Stimulated activated CD4-positive, alpha-beta T cell treated with anti-CD3 and anti-CD28 coated beads, Interleukin-12 subunit alpha, Interleukin-12 subunit beta, amount 100 ng/mL, for 4 hours (primary cell): ENCODE measurements around the gene TTBK1.

ENCODE experiments used
- DNase-seq: peaks from one replicate; pipeline ENCODE4 v3.0.0-alpha.2; 2020

Gene TTBK1

DNA sequence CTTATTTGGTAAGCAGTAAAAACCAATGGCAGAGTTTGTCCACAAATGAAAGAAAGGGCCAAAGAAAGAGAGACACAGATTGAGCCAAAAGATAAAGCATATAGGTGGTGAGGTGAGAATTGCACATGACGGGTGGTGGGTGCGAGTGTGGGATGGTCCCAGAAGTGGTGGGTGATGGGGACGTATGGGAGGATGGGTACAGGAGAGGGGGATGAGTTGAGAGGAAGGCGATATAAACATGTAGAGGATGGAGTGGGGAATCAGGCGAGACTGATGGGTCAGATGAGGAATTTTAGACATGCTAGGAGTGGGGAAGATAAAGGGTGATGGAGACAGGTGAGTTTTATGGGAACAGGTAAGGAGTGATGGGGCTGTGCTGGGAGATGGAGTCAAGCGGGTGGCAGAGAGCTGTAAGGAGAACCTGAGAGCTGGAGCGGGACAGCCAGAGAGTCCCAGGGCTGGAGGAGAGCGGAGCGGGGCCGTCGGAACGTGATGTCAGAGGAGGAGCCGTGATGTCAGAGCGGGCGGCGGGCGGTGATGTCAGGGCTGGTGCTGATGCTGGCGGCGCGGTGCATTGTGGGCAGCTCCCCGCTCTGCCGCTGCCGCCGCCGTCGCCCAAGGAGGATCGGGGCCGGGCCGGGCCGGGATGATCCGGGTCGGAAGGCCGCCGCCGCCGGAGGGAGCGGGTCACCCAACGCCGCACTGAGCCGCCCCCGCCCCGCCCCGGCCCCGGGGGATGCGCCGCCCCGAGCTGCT is at the start of gene TTBK1:
TTBK1 (plus strand) TSS at position 574 of the 756 bp plus-strand sequence. CDS start 3,180 bp downstream, outside the sequence.
- no peak for DNase-seq

DNA sequence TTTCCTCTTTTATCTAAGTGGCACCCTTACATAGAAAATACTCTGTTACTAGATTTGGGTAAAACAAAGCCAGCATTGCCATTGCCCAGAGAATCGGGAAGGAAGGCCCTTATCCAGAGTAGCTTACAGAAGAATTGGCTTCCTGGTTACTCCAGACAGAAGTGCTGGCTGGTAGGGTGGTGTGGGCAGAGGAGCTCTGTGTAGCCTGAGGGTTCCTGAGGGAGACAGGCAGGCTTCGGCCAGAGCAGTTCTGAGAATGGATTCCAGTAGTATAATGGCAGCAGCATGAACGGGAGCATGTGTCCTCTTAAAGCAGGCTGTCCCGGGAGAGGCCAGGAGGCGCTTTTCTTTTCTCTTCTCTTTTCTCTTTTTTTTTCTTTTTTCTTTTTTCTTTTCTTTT is 49.4 kb upstream of the TTBK1 start:
- no peak for DNase-seq

DNA sequence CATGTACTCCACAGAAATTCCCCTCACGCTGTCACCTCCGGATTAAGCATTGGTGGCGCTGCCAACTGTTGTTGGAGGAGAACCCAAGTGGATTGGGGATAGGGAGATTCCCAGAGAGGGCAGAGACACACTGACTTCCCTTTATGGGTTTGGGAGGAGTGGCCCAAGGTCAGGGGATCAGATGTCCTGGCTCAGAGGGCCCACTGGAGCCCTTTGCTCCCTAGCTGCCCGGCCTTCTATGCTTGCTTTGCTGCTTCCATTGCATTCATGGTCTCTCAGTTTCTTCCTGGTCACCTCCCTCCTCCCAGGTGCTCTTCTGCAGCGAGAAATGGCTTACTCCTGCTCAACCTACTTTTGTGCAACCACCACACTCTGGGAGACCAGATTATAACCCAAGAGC is 46.9 kb upstream of the TTBK1 start:
- no peak for DNase-seq

DNA sequence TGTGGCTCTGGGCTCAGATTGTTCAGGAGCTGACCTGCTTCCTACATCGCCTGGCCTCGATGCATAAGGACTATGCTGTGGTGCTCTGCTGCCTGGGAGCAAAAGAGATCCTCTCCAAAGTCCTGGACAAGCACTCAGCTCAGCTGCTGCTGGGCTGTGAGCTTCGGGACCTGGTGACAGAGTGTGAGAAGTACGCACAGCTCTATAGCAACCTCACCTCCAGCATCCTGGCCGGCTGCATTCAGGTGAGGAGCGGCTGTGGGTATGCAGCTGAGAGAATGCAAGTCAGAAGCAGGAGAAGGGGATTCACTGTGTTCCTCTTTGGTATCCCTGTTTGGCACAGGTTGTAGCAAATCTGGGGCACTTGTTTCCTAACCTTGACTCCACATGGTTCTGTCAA is 43.4 kb upstream of the TTBK1 start:
- no peak for DNase-seq

DNA sequence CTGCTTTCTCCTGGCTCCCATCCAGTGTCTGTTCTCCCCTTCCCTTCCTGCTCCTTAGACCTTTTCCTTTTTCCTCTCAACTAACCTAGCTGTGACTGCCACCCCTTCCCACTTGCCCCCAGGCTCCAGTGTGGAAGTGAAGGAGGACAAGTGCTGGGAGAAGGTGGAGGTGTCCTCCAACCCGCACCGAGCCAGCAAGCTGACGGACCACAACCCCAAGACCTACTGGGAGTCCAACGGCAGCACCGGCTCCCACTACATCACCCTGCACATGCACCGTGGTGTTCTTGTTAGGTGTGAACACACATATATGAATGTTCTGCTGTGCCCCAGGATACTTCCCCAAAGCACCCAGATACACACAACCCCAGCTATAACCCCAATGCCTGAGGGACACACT is 42.7 kb upstream of the TTBK1 start:
- DNase-seq, result no peak

DNA sequence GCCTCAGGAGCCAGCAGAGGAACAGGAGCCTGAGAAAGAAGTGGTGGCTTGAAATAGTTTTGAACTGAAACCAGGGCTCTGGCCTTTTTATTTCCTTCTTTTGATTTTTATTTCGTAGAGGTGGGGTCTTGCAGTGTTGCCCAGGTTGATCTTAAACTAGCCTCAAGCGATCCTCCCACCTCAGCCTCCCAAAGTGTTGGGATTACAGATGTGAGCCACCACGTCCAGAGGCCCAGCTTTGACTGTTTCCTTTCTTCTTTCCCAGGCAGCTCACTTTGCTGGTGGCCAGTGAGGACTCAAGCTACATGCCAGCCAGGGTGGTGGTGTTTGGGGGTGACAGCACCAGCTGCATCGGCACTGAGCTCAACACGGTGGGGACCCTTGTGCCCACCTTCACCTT is 40.8 kb upstream of the TTBK1 start:
- no peak for DNase-seq

DNA sequence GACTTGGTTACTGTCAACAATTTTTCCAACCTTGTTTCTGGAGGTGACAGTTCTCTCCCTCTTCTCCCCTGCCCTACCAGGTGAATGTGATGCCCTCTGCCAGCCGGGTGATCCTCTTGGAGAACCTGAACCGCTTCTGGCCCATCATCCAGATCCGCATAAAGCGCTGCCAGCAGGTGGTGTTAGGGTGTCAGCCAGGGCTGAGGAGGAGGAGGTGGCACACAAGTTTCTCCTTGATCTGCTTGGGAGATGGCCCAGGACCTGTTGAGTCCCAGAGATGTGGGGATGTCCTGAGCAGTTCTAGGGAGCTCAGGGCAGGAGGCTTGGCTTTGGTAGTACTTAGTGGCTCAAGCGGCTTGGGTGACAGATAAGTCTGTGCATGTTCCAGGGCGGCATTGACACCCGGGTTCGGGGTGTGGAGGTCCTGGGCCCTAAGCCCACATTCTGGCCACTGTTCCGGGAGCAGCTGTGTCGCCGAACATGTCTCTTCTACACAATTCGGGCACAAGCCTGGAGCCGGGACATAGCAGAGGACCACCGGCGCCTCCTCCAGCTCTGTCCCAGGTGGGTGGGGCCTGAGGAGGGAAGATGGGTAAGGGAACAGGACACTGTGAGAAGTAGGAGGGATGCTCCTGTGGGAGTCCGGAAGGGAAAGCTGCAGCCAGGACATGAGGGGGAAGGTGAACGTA is 40.1 kb upstream of the TTBK1 start:
- DNase-seq, result no peak

DNA sequence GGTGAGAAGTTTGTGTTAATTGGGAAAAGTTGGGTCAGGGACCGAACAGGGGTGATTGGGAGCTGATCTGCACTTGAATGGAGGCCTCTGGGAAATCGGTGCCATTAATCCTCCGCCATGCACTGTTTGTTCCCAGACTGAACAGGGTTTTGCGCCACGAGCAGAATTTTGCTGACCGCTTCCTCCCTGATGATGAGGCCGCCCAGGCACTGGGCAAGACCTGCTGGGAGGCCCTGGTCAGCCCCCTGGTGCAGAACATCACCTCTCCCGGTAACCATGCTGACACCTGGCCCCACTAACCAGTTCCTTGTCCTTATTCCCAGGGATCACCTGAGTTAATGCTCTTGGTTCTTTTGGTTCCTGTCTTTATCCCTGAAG is 39.6 kb upstream of the TTBK1 start:
- DNase-seq, result no peak

DNA sequence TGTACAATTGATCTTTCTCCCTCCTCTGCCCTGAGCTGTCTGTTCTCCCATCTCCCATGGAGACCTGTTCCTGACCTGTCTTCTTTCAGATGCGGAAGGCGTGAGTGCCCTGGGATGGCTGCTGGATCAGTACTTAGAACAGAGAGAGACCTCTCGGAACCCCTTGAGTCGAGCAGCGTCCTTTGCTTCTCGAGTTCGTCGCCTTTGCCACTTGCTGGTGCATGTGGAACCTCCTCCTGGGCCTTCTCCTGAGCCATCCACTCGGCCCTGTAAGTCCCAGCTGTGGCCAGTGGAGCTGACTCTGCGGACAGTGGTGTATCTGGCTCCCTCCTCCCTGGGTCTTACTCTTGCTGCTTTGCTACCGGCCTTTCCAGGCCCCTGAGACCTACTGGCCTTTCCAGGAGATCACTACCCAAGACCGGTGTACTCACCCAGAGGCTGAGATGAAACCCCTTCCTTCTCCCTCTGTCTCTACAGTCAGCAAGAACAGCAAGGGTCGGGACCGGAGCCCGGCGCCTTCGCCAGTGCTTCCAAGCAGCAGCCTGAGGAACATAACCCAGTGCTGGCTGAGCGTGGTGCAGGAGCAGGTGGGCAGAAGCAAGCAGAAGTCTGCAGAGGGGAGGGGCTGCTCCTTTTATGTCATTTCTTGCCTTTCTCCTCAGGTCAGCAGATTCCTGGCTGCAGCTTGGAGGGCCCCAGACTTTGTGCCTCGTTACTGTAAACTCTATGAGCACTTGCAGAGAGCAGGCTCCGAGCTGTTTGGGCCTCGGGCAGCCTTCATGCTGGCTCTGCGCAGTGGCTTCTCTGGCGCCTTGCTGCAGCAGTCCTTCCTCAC is 38.8 kb upstream of the TTBK1 start:
- DNase-seq, result no peak

DNA sequence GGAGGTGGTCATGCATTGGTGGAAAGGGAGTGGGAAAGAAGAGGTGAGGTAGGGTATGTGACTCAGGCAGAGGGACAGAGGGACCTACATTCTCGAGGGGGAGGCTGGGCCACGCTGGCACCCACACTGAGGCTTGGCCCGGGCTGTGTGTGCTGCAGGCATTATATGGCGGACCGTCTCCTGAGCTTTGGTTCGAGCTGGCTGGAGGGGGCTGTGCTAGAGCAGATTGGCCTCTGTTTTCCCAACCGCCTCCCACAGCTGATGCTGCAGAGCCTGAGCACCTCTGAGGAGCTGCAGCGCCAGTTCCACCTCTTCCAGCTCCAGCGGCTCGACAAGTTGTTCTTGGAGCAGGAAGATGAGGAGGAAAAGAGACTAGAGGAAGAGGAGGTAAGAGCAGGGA is 37.4 kb upstream of the TTBK1 start:
- no peak for DNase-seq

DNA sequence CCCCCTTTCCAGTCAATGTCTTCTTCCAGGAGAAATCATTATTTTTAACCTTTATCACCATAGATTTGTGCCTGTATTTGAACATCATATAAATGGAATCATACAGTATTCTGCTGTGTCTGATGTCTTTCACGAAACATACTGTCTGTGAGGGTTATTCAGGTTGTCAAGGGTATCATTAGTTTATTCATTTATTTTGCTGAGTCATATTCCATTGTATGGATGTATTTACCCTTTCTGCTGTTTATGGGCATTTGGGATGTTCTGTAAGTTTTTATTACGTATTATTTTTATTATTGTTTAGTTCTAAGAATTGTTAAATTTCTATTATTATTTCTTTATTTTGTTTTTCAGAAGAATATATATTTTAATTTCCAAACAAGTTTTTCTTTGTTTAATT is 36.0 kb upstream of the TTBK1 start:
- DNase-seq, result no peak

DNA sequence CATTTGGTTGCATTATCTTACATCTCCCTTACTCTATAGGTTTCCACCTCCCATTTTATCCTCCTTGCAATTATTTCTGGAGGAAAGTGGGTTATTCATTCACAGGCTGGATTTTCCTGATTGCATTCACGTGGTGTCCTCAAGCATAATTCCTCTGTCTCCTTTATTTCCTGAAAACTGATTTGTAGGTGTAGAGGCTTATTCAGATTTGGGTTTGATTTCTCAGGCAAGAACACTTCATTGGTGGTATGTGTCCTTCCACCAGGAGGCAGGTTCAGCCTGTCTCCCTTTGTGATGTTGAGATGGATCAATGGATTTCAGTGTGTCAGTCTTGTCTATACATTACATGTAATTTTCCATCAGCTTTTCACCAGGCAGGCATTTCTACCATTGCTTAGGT is 31.3 kb upstream of the TTBK1 start:
- no peak for DNase-seq

DNA sequence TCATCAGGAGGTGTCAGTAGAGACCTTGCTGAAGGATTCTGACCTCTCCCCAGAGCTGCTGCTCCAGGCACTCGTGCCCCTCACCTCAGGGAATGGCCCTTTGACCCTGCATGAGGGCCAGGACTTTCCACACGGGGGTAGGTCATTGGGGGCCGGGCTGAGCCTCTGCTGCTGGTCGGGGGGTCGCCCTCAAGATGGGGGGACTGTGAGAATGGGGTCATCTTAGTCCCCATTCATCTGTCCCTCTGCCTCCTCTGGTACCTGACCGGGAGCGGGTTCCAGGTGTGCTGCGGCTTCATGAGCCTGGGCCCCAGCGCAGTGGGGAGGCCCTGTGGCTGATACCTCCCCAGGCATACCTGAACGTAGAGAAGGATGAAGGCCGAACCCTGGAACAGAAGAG is 29.9 kb upstream of the TTBK1 start:
- DNase-seq, result no peak

DNA sequence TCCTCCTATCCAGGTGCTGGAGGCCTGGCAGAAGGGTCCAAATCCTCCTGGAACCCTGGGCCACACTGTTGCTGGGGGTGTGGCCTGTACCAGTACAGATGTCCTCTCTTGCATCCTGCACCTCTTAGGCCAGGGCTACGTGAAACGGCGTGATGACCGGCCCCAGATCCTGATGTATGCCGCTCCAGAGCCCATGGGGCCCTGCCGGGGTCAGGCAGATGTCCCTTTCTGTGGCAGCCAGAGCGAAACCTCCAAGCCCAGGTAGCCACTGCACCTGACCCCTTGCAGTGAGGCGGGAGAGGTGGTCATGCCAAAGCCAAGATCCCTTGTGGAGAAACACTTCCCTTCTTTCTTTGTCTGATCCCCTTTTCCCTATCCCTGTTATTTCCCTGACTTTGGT is 28.2 kb upstream of the TTBK1 start:
- DNase-seq, result no peak

DNA sequence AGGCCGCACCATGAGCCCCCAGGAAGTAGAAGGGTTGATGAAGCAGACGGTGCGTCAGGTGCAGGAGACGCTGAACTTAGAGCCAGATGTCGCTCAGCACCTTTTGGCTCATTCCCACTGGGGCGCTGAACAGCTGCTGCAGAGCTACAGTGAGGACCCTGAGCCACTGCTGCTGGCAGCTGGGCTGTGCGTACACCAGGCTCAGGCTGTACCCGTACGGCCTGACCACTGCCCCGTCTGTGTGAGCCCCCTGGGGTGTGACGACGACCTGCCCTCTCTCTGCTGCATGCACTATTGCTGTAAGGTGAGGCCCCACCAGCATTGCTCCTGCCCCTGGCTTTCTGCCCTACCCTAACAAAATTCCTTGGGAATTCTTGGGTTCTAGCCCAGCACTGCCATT is 27.1 kb upstream of the TTBK1 start:
- DNase-seq, result no peak

DNA sequence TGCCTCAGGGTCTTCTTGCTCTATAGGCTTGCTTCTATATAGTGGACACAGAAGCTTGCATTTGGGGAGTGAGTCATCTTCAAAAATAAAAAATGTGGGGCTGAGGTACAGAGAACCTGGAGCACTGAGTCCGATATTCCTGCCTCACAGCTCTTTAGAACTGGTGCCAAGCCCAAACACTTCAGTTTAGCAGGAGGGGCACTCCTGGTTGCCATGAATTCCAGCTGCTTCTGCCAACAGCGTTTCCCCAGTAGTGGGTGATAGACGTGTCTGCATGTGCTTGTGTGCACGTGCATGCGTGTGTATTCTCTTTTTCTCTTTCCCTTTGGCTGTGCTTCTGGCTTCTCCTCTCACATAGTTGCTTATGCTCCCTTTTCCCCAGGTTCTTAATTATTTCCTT is 25.9 kb upstream of the TTBK1 start:
- no peak for DNase-seq

DNA sequence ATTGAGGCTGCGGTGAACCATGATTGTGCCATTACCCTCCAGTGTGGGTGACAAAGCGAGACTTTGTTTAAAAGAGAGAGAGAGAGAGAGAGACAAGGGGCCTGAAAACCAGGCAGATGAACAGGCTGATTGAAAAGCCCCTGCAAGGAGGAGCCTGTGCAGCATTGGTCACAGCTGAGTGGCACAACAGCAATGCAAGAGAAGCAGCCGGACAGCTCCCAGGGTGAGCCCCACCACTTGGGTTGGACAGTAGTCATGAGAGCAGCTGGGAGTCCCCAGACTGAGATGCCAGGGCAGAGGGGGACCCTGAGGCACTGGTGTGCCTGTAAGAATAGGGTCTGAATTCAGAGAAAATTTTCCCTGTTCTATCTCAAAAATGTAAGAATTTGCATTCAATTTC is 24.2 kb upstream of the TTBK1 start:
- DNase-seq, result no peak

DNA sequence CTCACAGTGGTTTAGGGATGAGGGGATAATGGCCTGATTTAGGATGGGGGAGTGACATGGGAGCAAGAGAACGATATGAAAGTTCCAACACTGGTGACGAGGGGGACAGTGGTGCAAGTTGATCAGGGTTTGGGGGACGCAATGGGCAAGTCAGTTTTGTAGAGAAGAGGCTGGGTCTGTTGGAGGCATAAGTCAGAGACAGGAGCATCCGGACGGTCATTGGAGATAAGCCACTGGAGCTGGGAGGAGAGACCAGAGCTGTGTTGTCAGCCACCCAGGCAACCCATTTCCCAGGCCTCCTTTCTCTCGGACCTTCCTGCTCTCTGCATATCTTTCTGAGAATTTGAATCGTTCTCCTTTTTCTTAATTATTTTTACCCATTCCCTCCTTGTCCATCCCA is 23.5 kb upstream of the TTBK1 start:
- no peak for DNase-seq

DNA sequence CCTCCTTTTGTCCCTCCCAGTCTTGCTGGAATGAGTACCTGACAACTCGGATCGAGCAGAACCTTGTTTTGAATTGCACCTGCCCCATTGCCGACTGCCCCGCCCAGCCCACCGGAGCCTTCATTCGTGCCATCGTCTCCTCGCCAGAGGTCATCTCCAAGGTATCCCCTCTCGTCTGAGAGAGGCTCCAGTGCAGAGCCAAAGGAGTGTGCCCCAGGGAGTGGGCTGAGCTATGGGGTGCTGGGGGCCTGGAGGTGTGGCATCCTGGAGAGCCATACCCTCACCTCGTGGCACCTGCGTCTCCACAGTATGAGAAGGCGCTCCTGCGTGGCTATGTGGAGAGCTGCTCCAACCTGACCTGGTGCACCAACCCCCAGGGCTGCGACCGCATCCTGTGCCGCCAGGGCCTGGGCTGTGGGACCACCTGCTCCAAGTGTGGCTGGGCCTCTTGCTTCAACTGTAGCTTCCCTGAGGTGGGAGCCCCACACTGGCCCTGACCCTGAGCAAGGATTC is 22.8 kb upstream of the TTBK1 start:
- DNase-seq, result no peak

DNA sequence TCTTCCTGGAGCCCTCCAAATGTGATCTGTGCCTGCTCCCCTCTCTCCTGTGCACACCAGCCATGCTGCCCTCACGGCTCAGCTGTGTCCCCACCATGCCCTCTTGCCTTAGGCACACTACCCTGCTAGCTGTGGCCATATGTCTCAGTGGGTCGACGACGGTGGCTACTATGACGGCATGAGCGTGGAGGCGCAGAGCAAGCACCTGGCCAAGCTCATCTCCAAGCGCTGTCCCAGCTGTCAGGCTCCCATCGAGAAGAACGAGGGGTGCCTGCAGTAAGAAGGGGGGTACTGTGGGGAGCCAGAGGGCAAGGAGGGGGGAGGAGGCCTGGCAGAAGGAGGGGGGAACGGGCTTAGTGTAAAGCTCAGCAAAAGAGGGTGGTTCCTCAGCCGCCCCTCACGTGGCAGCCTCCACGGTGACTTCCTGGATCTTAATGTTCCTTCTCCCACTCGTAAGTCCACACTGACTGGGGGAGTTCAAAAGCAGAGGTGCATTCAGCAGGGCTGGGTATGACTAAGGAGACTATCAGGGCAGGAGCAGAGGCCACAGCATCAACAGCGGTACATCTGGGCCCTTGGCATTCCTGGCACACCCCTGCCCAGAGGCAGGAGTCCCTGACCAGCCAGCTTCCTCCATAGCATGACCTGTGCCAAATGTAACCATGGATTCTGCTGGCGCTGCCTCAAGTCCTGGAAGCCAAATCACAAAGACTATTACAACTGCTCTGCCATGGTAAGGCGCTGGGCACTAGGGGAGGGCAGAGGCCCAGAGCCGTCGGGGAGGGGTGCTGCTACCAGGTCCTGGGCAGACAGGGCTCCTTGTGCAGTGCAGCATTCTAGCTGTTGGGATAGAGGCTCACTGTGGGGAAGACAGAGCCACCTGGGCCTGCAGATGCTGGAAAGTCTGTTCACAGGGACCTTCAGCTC is 22.0 kb upstream of the TTBK1 start:
- DNase-seq, result no peak

DNA sequence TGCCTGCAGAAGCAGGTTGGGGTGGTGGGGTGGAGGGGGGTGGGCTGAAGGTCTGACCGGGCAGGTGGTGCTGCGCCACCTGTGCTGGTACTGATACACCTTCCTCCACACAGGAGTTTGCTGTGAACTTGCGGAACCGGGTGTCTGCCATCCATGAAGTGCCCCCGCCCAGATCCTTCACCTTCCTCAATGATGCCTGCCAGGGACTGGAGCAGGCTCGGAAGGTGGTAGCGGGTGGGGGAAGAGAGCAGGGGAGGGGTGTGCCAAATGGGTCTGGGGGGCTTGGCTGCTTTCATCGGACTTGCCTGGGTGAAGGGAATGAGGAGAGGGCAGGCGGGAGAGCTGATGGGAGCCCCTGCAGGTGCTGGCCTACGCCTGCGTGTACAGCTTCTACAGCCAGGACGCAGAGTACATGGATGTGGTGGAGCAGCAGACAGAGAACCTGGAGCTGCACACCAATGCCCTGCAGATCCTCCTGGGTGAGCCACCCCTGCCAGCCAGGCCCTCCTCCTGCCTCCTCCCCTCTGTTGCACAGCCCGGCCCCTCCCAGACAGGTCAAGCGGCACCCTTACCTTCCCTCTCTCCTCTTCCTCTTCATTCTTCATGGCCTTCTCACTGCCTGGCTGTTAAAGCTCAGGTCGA is 20.7 kb upstream of the TTBK1 start:
- no peak for DNase-seq

DNA sequence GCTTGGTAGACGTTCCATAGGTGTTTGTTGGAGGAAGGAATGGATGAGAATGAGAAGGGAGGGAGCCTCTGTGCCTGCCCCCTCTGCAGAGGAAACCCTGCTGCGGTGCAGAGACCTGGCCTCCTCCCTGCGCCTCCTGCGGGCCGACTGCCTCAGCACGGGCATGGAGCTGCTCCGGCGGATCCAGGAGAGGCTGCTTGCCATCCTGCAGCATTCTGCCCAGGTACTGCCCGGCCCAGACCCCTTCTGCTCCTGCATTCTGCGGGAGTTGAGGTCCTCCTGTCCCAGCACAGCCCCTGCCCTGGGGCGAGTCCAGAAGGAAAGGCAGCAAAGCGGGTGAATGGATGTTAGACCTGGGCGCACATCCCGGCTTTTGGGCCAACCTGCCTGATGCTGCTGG is 20.1 kb upstream of the TTBK1 start:
- no peak for DNase-seq
